ENCODE results near the gene TDRKH. TPM values are rescaled to one million over a fixed set of nuclear protein-coding genes. Genes with fewer than 3 reads are reported as not detected.

TDRKH gene
- total RNA-seq, 1 experiment from 2014 or later = 5.6 TPM

GRCh38 chr1:151799179-151800022, 9.1 kb upstream of the TDRKH start:
- no TSS peak for BruUV-seq (replicated peaks)
- Mint-ChIP-seq H3K36me3 (ENCODE audit: insufficient read depth, unreplicated experiment) (no peaks in the 10 kb centered on the region), H3K27me3 (ENCODE audit: insufficient read depth, unreplicated experiment) (peaks cover 46% of the 10 kb centered on the region), H3K27ac (ENCODE audit: low read depth, unreplicated experiment) (no peak overlapping the region), H3K9me3 (ENCODE audit: unreplicated experiment) (no peaks in the 10 kb centered on the region), H3K4me3 (ENCODE audit: unreplicated experiment) (no peak overlapping the region), H3K4me1 (ENCODE audit: insufficient read depth, unreplicated experiment) (peaks cover 8% of the 10 kb centered on the region)
- POLR2A ChIA-PET = interaction anchor here (1.0 to 3.1 kb wide), 2 partner anchors 11 to 27 kb away, joined by 3 to 13 read pairs; partner anchors contain the start of gene TDRKH
- CTCF ChIA-PET = interaction anchor here (0.6 to 1.1 kb wide), 3 partner anchors 13 to 459 kb away, joined by 3 to 4 read pairs (median 3); no protein-coding TSS in a partner anchor
- TF ChIP-seq, protein P1, sequence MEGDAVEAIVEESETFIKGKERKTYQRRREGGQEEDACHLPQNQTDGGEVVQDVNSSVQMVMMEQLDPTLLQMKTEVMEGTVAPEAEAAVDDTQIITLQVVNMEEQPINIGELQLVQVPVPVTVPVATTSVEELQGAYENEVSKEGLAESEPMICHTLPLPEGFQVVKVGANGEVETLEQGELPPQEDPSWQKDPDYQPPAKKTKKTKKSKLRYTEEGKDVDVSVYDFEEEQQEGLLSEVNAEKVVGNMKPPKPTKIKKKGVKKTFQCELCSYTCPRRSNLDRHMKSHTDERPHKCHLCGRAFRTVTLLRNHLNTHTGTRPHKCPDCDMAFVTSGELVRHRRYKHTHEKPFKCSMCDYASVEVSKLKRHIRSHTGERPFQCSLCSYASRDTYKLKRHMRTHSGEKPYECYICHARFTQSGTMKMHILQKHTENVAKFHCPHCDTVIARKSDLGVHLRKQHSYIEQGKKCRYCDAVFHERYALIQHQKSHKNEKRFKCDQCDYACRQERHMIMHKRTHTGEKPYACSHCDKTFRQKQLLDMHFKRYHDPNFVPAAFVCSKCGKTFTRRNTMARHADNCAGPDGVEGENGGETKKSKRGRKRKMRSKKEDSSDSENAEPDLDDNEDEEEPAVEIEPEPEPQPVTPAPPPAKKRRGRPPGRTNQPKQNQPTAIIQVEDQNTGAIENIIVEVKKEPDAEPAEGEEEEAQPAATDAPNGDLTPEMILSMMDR (IDR thresholded peaks at IDR 0.05; ENCODE audit: unreplicated experiment) = no peak
- intact Hi-C loops (cut with micrococcal nuclease) = no loop called here
- DNase-seq (ENCODE audit: unreplicated experiment) = no peak

GRCh38 chr1:151798571-151798970, 8.3 kb upstream of the TDRKH start:
- no peak overlapping the region for H3K4me3 Mint-ChIP-seq (ENCODE audit: unreplicated experiment)
- ChIA-PET CTCF (interaction anchor here (1.1 to 1.3 kb wide), 4 partner anchors 26 to 205 kb away, joined by 3 to 4 read pairs (median 4); no protein-coding TSS in a partner anchor), POLR2A (interaction anchor here (3.1 kb wide), 1 partner anchor 10 kb away, joined by 13 read pairs; the partner anchor contains the start of gene TDRKH)
- H3K4me1 Mint-ChIP-seq (ENCODE audit: insufficient read depth, unreplicated experiment) = peaks cover 8% of the 10 kb centered on the region
- TF ChIP-seq, protein P1 (IDR thresholded peaks at IDR 0.05; ENCODE audit: unreplicated experiment) = no peak
- no peak for DNase-seq (ENCODE audit: unreplicated experiment)
- H3K36me3 Mint-ChIP-seq (ENCODE audit: insufficient read depth, unreplicated experiment) = no peaks in the 10 kb centered on the region
- no TSS peak for BruUV-seq (replicated peaks)
- H3K27ac Mint-ChIP-seq (ENCODE audit: low read depth, unreplicated experiment) = no peak overlapping the region
- intact Hi-C loops (cut with micrococcal nuclease) = no loop called here
- peaks cover 38% of the 10 kb centered on the region for H3K27me3 Mint-ChIP-seq (ENCODE audit: insufficient read depth, unreplicated experiment)
- no peaks in the 10 kb centered on the region for H3K9me3 Mint-ChIP-seq (ENCODE audit: unreplicated experiment)

GRCh38 chr1:151790940-151791651, 796 bp upstream of the TDRKH start:
- Mint-ChIP-seq H3K4me1 (ENCODE audit: insufficient read depth, unreplicated experiment) (peaks cover 9% of the 10 kb centered on the region), H3K4me3 (ENCODE audit: unreplicated experiment) (peak overlapping the region; percentile 83), H3K27ac (ENCODE audit: low read depth, unreplicated experiment) (peak overlapping the region; percentile 47), H3K27me3 (ENCODE audit: insufficient read depth, unreplicated experiment) (no peaks in the 10 kb centered on the region), H3K9me3 (ENCODE audit: unreplicated experiment) (no peaks in the 10 kb centered on the region), H3K36me3 (ENCODE audit: insufficient read depth, unreplicated experiment) (peaks cover 6% of the 10 kb centered on the region)
- DNase-seq (ENCODE audit: unreplicated experiment) = no peak
- CTCF ChIA-PET = interaction anchor here (0.6 to 1.5 kb wide), 3 partner anchors 11 to 424 kb away, joined by 3 to 5 read pairs (median 3); no protein-coding TSS in a partner anchor
- POLR2A ChIA-PET = interaction anchor here (0.6 to 2.6 kb wide), 14 partner anchors 9 to 418 kb away, joined by 3 to 17 read pairs (median 4); partner anchors contain the start of genes LINGO4, MRPL9, S100A10 and SELENBP1
- BruUV-seq (replicated peaks) = TSS peak; percentile 84
- TF ChIP-seq, protein P1 (IDR thresholded peaks at IDR 0.05; ENCODE audit: unreplicated experiment) = no peak
- intact Hi-C loops (cut with micrococcal nuclease) = loop anchor here (1.0 to 5.0 kb wide), 2 partner anchors 28 to 46 kb away; partner anchors contain the start of genes C2CD4D and MRPL9
